GM12865 (cell line): ENCODE results near the gene ALDH4A1.
A peak's percentile ranks its signal among the peaks of the same experiment; 100 is the strongest.

Experiments
- DNase-seq: peaks from one replicate; pipeline ENCODE4 v3.0.0; 2010; ENCODE audit warnings: low read depth
- H3K4me3 ChIP-seq: 2 replicates; pipeline ENCODE4 v1.5.1; 2011; ENCODE audit warnings: mild to moderate bottlenecking, low read depth, low read length, control low read depth
- CTCF ChIP-seq: IDR thresholded peaks from 2 replicates; pipeline ENCODE4 v1.5.1; 2011; ENCODE audit warnings: low read length, control low read depth, low read depth, inconsistent platforms; ENCODE audit not compliant: insufficient read depth; ENCODE audit errors: missing control alignments

ALDH4A1 gene

GRCh38 chr1:18907021-18907916 lies 4.9 kb upstream of the ALDH4A1 start:
- TF ChIP-seq CTCF, result peak; percentile 64

GRCh38 chr1:18903291-18903756 lies 969 bp upstream of the ALDH4A1 start:
- peak overlapping the region; percentile 79 for H3K4me3 ChIP-seq
- TF ChIP-seq CTCF, result no peak
- no peak for DNase-seq

More at GRCh38 chr1:18907021-18907916, 4.9 kb upstream of the ALDH4A1 start:
- H3K4me3 ChIP-seq, result no peak overlapping the region
- peak; percentile 70 for DNase-seq

GRCh38 chr1:18901952-18902522 lies 318 bp downstream of the ALDH4A1 start:
- H3K4me3 ChIP-seq, result peak overlapping the region; percentile 79
- no peak for TF ChIP-seq CTCF
- peak; percentile 19 for DNase-seq

- no peak for TF ChIP-seq CTCF
- H3K4me3 ChIP-seq, result peak overlapping the region; percentile 79
- no peak for DNase-seq
Measured at GRCh38 chr1:18901147-18901951, 1.0 kb downstream of the ALDH4A1 start.

- no peak overlapping the region for H3K4me3 ChIP-seq
- no peak for TF ChIP-seq CTCF
- no peak for DNase-seq
Measured at GRCh38 chr1:18900303-18900841, 2.0 kb downstream of the ALDH4A1 start.

GRCh38 chr1:18899363-18900049 lies 2.8 kb downstream of the ALDH4A1 start:
- H3K4me3 ChIP-seq, result no peak overlapping the region
- no peak for TF ChIP-seq CTCF
- no peak for DNase-seq
